GM18951 (cell line): ENCODE data around the gene BCL2L1.

Source experiments
- POLR2A ChIP-seq: IDR thresholded peaks from 4 replicates; pipeline ENCODE4 v1.6.1; 2011; ENCODE audit warnings: mild to moderate bottlenecking; ENCODE audit not compliant: insufficient read length, insufficient read depth; ENCODE audit errors: extremely low read depth
- in situ Hi-C: fragments of 300-500 bp; cut with MboI; formaldehyde crosslinking; loops from one replicate; pipeline ENCODE4 v1.12.0; 2022; ENCODE audit warnings: low sequenced_read_pairs, mixed read lengths, inconsistent platforms; ENCODE audit not compliant: unreplicated experiment

BCL2L1 gene

DNA sequence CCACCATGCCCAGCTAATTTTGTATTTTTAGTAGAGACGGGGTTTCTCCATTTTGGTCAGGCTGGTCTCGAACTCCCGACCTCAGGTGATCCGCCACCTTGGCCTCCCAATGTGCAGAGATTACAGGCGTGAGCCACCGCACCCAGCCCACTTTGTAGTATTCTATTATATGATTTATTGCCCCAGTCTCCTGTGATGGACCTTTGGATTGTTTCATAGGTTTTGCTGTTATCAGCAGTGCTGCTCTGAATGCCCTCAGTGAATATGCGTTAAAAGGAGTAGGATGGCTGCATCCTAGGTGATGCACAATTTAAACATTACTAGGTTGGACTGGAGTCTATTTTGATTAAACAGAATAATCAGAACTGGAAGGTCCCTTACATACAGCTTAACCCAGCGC, 107.3 kb downstream of the BCL2L1 start:
- no peak for TF ChIP-seq POLR2A
- in situ Hi-C loops, result no loop called here
